Measurements from ENCODE around the gene HCN3. TPM values are rescaled to one million over a fixed set of nuclear protein-coding genes. Genes with fewer than 3 reads are reported as not detected.

The HCN3 gene
- total and polyA plus RNA-seq, 2 of the 13 experiments (the other 11 are each of a cell fraction or from before 2014, with no cell fraction given), result 2.4 to 10.2 TPM

DNA sequence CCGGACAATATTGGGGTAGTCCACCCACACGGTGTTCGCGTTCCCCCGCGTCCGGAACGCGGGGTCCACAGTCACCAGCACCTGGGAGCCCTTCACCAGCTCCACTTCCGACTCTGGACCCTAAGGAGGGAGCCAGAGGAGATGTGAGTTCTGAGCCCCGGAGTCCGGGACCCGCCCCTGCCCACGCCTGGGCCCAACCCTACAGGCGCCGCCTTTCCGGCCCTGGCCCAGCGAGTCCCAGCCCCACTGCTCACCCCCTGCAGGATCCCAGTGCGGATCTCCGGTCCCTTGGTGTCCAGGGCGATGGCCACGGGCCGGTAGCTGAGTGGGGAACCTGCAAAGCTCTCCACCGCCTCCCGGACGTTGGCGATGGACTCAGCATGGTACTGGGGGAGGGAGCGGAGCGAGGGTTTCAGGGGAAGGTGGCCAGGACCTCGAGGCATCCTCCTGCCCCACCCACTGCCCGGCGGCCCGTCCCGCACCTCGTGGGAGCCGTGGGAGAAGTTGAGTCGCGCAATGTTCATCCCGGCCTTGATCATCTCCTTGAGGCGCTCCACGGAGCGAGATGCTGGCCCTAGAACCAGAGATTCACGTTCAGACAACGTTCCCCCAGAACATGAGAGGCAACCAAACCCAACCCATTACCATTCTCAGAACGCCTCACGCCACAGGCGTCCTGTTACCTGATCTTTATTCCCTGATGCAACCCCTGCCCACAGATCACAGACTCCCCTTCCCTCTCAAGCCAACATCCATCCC lies 18.1 kb downstream of the HCN3 start:
- intact Hi-C loops (cut with micrococcal nuclease; ENCODE audit: unreplicated experiment), result no loop called here
- 98% methylated on average over 41 of the region's 47 CpGs for WGBS (ENCODE audit: low lambda C conversion rate)
- ATAC-seq (no peak; the same call in 2 of the 3 replicates), FAIRE-seq (no peak), DNase-seq (ENCODE audit: low spot score) (no peak)
- no peak overlapping the region for H2AFZ ChIP-seq (ENCODE audit: low read length)
- H3K4me2 ChIP-seq (ENCODE audit: low read depth, low read length), result no peak overlapping the region
- BruUV-seq (replicated peaks), result no TSS peak
- H3K36me3 ChIP-seq (replicated peaks in 1 of 2; ENCODE audit: control insufficient read depth in 1 of 2, insufficient read depth in 2 of 2, low read length in 2 of 2), result peaks cover 0 to 12% of the 10 kb centered on the region in 2 experiments; a peak in 3 of 5 replicates
- ChIA-PET CTCF (ENCODE audit: low intra/inter-chr PET ratio, low total read pairs) (no interaction called here), POLR2A (no interaction called here)
- no peak overlapping the region for H3K27ac ChIP-seq (ENCODE audit: extremely low read length, insufficient read depth, low read length)
- H3K79me2 ChIP-seq (ENCODE audit: insufficient read depth, low read length), result peaks cover 3% of the 10 kb centered on the region
- no peak overlapping the region for H3K9ac ChIP-seq (ENCODE audit: insufficient read depth, low read depth, low read length)
- in situ Hi-C loops (cut with HindIII; ENCODE audit: extremely low pct_ligation_motif_present, low pct_unique_long_range_greater_than_20kb), result no loop called here
- H3K4me3 ChIP-seq (replicated peaks in 1 of 3; ENCODE audit: insufficient read depth in 1 of 3, low read depth in 2 of 3, low read length in 3 of 3), result no peak overlapping the region
- H3K9me3 ChIP-seq (ENCODE audit: low read length), result no peaks in the 10 kb centered on the region
- H4K20me1 ChIP-seq (ENCODE audit: insufficient read depth, low read length), result no peaks in the 10 kb centered on the region
- peaks cover 30% of the 10 kb centered on the region for H3K4me1 ChIP-seq (ENCODE audit: insufficient read depth, low read length)
- no peaks in the 10 kb centered on the region for H3K27me3 ChIP-seq (ENCODE audit: control insufficient read depth in 1 of 2, insufficient read depth in 2 of 2, low read length in 2 of 2)
- TF ChIP-seq PBX3 (CRISPR knock-in tag; IDR thresholded peaks at IDR 0.05; ENCODE audit: borderline replicate concordance) (no peak), GZF1 (CRISPR knock-in tag; IDR thresholded peaks at IDR 0.05) (no peak), TCF12 (IDR thresholded peaks at IDR 0.05) (no peak), TCF12 (CRISPR knock-in tag; IDR thresholded peaks at IDR 0.05) (no peak), YEATS4 (CRISPR knock-in tag; IDR thresholded peaks at IDR 0.05; ENCODE audit: borderline replicate concordance) (no peak), ZBTB7A (CRISPR knock-in tag; IDR thresholded peaks at IDR 0.05) (no peak), ZNF775 (CRISPR knock-in tag; IDR thresholded peaks at IDR 0.05; ENCODE audit: borderline replicate concordance) (no peak), ZBTB21 (CRISPR knock-in tag; IDR thresholded peaks at IDR 0.05) (no peak), FLYWCH1 (CRISPR knock-in tag; IDR thresholded peaks at IDR 0.05) (no peak), SNAPC2 (CRISPR knock-in tag; IDR thresholded peaks at IDR 0.05) (no peak), ZNF639 (CRISPR knock-in tag; conservative IDR thresholded peaks at IDR 0.05) (no peak), ZNF205 (CRISPR knock-in tag; IDR thresholded peaks at IDR 0.05) (no peak)
- TF ChIP-seq, protein P1, sequence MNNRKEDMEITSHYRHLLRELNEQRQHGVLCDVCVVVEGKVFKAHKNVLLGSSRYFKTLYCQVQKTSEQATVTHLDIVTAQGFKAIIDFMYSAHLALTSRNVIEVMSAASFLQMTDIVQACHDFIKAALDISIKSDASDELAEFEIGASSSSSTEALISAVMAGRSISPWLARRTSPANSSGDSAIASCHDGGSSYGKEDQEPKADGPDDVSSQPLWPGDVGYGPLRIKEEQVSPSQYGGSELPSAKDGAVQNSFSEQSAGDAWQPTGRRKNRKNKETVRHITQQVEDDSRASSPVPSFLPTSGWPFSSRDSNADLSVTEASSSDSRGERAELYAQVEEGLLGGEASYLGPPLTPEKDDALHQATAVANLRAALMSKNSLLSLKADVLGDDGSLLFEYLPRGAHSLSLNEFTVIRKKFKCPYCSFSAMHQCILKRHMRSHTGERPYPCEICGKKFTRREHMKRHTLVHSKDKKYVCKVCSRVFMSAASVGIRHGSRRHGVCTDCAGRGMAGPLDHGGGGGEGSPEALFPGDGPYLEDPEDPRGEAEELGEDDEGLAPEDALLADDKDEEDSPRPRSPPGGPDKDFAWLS (CRISPR knock-in tag; IDR thresholded peaks at IDR 0.05; ENCODE audit: borderline replicate concordance), result no peak
- TF ChIP-seq, protein P2, sequence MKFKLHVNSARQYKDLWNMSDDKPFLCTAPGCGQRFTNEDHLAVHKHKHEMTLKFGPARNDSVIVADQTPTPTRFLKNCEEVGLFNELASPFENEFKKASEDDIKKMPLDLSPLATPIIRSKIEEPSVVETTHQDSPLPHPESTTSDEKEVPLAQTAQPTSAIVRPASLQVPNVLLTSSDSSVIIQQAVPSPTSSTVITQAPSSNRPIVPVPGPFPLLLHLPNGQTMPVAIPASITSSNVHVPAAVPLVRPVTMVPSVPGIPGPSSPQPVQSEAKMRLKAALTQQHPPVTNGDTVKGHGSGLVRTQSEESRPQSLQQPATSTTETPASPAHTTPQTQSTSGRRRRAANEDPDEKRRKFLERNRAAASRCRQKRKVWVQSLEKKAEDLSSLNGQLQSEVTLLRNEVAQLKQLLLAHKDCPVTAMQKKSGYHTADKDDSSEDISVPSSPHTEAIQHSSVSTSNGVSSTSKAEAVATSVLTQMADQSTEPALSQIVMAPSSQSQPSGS (CRISPR knock-in tag; IDR thresholded peaks at IDR 0.05), result no peak
- TF ChIP-seq, protein P3, sequence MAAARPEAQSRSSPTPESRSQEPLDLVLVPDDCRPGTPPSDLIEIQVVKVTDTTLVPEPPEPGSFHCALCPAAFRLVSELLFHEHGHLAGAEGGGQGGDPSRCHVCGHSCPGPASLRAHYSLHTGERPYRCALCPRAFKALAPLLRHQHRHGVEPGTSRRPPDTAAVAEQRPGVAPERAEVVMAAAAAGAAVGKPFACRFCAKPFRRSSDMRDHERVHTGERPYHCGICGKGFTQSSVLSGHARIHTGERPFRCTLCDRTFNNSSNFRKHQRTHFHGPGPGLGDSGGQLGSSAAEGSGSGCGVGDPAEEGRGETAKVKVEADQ (CRISPR knock-in tag; IDR thresholded peaks at IDR 0.05; ENCODE audit: borderline replicate concordance), result no peak
- TF ChIP-seq, protein P4, sequence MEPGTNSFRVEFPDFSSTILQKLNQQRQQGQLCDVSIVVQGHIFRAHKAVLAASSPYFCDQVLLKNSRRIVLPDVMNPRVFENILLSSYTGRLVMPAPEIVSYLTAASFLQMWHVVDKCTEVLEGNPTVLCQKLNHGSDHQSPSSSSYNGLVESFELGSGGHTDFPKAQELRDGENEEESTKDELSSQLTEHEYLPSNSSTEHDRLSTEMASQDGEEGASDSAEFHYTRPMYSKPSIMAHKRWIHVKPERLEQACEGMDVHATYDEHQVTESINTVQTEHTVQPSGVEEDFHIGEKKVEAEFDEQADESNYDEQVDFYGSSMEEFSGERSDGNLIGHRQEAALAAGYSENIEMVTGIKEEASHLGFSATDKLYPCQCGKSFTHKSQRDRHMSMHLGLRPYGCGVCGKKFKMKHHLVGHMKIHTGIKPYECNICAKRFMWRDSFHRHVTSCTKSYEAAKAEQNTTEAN (CRISPR knock-in tag; conservative IDR thresholded peaks at IDR 0.05), result no peak
